Measurements from ENCODE around the gene SGCG.

SGCG gene

GRCh38 chr13:23254506-23254905 lies 73.7 kb downstream of the SGCG start:
- DNase-seq (ENCODE audit: low spot score): no peak
- in situ Hi-C loops (cut with MboI; ENCODE audit: low pct_unique_long_range_greater_than_20kb, low sequenced_read_pairs, unreplicated experiment): no loop called here
- no peak for TF ChIP-seq CTCF (IDR thresholded peaks at IDR 0.05; ENCODE audit: extremely low read depth, insufficient read depth, missing control alignments)

- no peak for TF ChIP-seq CTCF (IDR thresholded peaks at IDR 0.05; ENCODE audit: extremely low read depth, insufficient read depth, missing control alignments)
- in situ Hi-C loops (cut with MboI; ENCODE audit: low pct_unique_long_range_greater_than_20kb, low sequenced_read_pairs, unreplicated experiment): no loop called here
- no peak for DNase-seq (ENCODE audit: low spot score)
These were observed 86.8 kb downstream of the SGCG start for GRCh38 chr13:23267571-23267970.

GRCh38 chr13:23268441-23268840 lies 87.7 kb downstream of the SGCG start:
- peak; percentile 19 for DNase-seq (ENCODE audit: low spot score)
- no peak for TF ChIP-seq CTCF (IDR thresholded peaks at IDR 0.05; ENCODE audit: extremely low read depth, insufficient read depth, missing control alignments)
- in situ Hi-C loops (cut with MboI; ENCODE audit: low pct_unique_long_range_greater_than_20kb, low sequenced_read_pairs, unreplicated experiment): no loop called here

GRCh38 chr13:23271331-23271730 lies 90.6 kb downstream of the SGCG start:
- no peak for DNase-seq (ENCODE audit: low spot score)
- in situ Hi-C loops (cut with MboI; ENCODE audit: low pct_unique_long_range_greater_than_20kb, low sequenced_read_pairs, unreplicated experiment): no loop called here
- no peak for TF ChIP-seq CTCF (IDR thresholded peaks at IDR 0.05; ENCODE audit: extremely low read depth, insufficient read depth, missing control alignments)

- no peak for TF ChIP-seq CTCF (IDR thresholded peaks at IDR 0.05; ENCODE audit: extremely low read depth, insufficient read depth, missing control alignments)
- no peak for DNase-seq (ENCODE audit: low spot score)
- in situ Hi-C loops (cut with MboI; ENCODE audit: low pct_unique_long_range_greater_than_20kb, low sequenced_read_pairs, unreplicated experiment): no loop called here
These were observed 92.7 kb downstream of the SGCG start for GRCh38 chr13:23273498-23273897.

GRCh38 chr13:23279321-23279720 lies 98.5 kb downstream of the SGCG start:
- in situ Hi-C loops (cut with MboI; ENCODE audit: low pct_unique_long_range_greater_than_20kb, low sequenced_read_pairs, unreplicated experiment): no loop called here
- no peak for DNase-seq (ENCODE audit: low spot score)
- TF ChIP-seq CTCF (IDR thresholded peaks at IDR 0.05; ENCODE audit: extremely low read depth, insufficient read depth, missing control alignments): no peak

GRCh38 chr13:23288564-23288963 lies 107.8 kb downstream of the SGCG start:
- TF ChIP-seq CTCF (IDR thresholded peaks at IDR 0.05; ENCODE audit: extremely low read depth, insufficient read depth, missing control alignments): no peak
- in situ Hi-C loops (cut with MboI; ENCODE audit: low pct_unique_long_range_greater_than_20kb, low sequenced_read_pairs, unreplicated experiment): no loop called here
- DNase-seq (ENCODE audit: low spot score): no peak
